ENCODE data around the gene GRHPR.
A peak's percentile ranks its signal among the peaks of the same experiment; 100 is the strongest.
"Not testable (repeated sequence)": the region's sequence is repeated elsewhere in the genome, so short reads cannot be mapped to it uniquely, and the experiment has no call there.

Gene GRHPR

GRCh38 chr9:37447111-37447510, 24.6 kb downstream of the GRHPR start:
- no peak for DNase-seq (ENCODE audit: low read depth in 2 of 2)

- no peak for DNase-seq (ENCODE audit: low read depth in 2 of 2)
These were observed 27.6 kb downstream of the GRHPR start for GRCh38 chr9:37449862-37450632.

- DNase-seq (ENCODE audit: low read depth in 2 of 2): no peak
These were observed 29.1 kb downstream of the GRHPR start for GRCh38 chr9:37451628-37452027.

- no peak for DNase-seq (ENCODE audit: low read depth in 2 of 2)
These were observed 30.1 kb downstream of the GRHPR start for GRCh38 chr9:37452611-37453010.

GRCh38 chr9:37453827-37454226, 31.3 kb downstream of the GRHPR start:
- DNase-seq (ENCODE audit: low read depth in 2 of 2): no peak

GRCh38 chr9:37454238-37454637, 31.7 kb downstream of the GRHPR start:
- DNase-seq (ENCODE audit: low read depth in 2 of 2): no peak

- DNase-seq (ENCODE audit: low read depth in 2 of 2): no peak
These were observed 33.6 kb downstream of the GRHPR start for GRCh38 chr9:37455884-37456647.

- no peak for DNase-seq (ENCODE audit: low read depth in 2 of 2)
These were observed 34.3 kb downstream of the GRHPR start for GRCh38 chr9:37456817-37457216.

- DNase-seq (ENCODE audit: low read depth in 2 of 2): no peak
These were observed 41.5 kb downstream of the GRHPR start for GRCh38 chr9:37464006-37464405.

- DNase-seq (ENCODE audit: low read depth in 2 of 2): peak; percentile 13 to 40
These were observed 42.1 kb downstream of the GRHPR start for GRCh38 chr9:37464426-37465248.

- peak; percentile 95 to 97 for DNase-seq (ENCODE audit: low read depth in 2 of 2)
These were observed 42.9 kb downstream of the GRHPR start, which contains the start of gene ZBTB5 for GRCh38 chr9:37465249-37466036. Gene ZBTB5 (minus strand): TSS chr9:37465450. CDS start chr9:37442551, 22,899 bp downstream.

- DNase-seq (ENCODE audit: low read depth in 2 of 2): no peak
These were observed 43.7 kb downstream of the GRHPR start for GRCh38 chr9:37466037-37466709.

- DNase-seq (ENCODE audit: low read depth in 2 of 2): not testable (repeated sequence)
These were observed 45.0 kb downstream of the GRHPR start for GRCh38 chr9:37467530-37467929.

GRCh38 chr9:37468620-37469019, 46.1 kb downstream of the GRHPR start:
- DNase-seq (ENCODE audit: low read depth in 2 of 2): no peak

GRCh38 chr9:37471942-37472684, 49.6 kb downstream of the GRHPR start:
- no peak for DNase-seq (ENCODE audit: low read depth in 2 of 2)

GRCh38 chr9:37473982-37474381, 51.5 kb downstream of the GRHPR start:
- DNase-seq (ENCODE audit: low read depth in 2 of 2): not testable (repeated sequence)

GRCh38 chr9:37474438-37474837, 51.9 kb downstream of the GRHPR start:
- DNase-seq (ENCODE audit: low read depth in 2 of 2): no peak

GRCh38 chr9:37476930-37477329, 54.4 kb downstream of the GRHPR start:
- no peak for DNase-seq (ENCODE audit: low read depth in 2 of 2)

- not testable (repeated sequence) for DNase-seq (ENCODE audit: low read depth in 2 of 2)
These were observed 54.9 kb downstream of the GRHPR start for GRCh38 chr9:37477443-37477842.

Measured in stimulated activated CD4-positive, alpha-beta T cell treated with anti-CD3 and anti-CD28 coated beads, Interleukin-1b, Interleukin-23, amount 100 ng/mL, for 1 hour (primary cell).